Fibroblast of lung (primary cell): ENCODE measurements around the gene HNRNPA3.

Source experiments
- EZH2 ChIP-seq: IDR thresholded peaks from 2 replicates; pipeline ENCODE4 v1.5.1; 2012; ENCODE audit warnings: low read length, control low read depth, mild to moderate bottlenecking; ENCODE audit errors: missing control alignments
- TF ChIP-seq, protein P1 (sequence below), 2 donors: IDR thresholded peaks in 1 of 2; conservative IDR thresholded peaks in 1 of 2; 1 replicate in 1 of 2; 2 replicates in 1 of 2; pipeline ENCODE4 v1.5.1; 2011 to 2012; ENCODE audit warnings: low read length in 2 of 2, control low read depth in 1 of 2, inconsistent platforms in 1 of 2, low read depth in 1 of 2, mild to moderate bottlenecking in 1 of 2

DNA sequence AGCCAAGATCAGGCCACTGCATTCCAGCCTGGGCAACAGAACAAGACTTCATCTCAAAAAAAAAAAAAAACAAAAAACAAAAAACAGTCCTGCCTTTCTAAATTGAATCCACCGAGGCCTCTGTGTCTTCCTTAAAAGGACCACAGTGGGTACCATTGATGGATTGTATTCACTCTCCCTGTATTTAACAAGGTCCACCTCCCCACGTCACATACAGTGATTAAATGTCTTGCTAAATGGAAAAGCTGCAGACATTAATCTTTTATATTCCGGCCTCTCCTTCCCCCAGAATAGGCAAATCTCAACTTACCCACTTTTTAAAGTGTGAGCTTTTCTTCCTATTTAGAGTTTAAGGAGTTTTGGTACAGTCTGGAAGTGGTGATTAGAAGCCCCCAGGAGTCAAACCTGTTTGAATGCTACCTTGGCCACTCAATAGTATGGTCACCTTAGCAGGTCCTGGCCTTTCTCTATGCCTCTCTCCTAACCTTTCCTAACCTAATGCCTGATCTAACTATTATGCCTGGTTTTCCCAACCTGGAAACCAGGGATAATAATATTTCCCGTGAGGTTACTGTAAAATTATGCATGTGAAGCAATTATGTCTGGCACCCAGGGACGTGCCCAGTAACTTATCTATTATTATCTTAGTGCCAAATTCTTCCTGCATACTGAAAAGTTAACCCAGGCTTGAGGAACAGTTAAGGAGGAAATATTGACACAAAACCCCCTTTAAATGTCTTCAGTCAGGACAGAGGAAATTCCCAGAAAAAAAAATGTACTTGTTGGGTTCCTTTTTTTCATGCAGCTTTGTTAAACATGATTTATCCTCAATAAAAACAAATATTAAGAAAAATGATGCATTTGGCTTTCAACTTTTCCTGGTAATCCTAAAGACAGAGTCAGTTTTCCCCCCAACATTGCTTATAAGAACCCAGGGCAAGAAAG lies 48.8 kb downstream of the HNRNPA3 start:
- TF ChIP-seq, protein P1, sequence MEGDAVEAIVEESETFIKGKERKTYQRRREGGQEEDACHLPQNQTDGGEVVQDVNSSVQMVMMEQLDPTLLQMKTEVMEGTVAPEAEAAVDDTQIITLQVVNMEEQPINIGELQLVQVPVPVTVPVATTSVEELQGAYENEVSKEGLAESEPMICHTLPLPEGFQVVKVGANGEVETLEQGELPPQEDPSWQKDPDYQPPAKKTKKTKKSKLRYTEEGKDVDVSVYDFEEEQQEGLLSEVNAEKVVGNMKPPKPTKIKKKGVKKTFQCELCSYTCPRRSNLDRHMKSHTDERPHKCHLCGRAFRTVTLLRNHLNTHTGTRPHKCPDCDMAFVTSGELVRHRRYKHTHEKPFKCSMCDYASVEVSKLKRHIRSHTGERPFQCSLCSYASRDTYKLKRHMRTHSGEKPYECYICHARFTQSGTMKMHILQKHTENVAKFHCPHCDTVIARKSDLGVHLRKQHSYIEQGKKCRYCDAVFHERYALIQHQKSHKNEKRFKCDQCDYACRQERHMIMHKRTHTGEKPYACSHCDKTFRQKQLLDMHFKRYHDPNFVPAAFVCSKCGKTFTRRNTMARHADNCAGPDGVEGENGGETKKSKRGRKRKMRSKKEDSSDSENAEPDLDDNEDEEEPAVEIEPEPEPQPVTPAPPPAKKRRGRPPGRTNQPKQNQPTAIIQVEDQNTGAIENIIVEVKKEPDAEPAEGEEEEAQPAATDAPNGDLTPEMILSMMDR (conservative IDR thresholded peaks at IDR 0.05 in 1 of 2, IDR thresholded peaks at IDR 0.05 in 1 of 2; ENCODE audit: low read depth in 1 of 2, low read length in 2 of 2): no peak
- no peak for TF ChIP-seq EZH2
